Measurements from ENCODE around the gene TFF2.
A peak's percentile ranks its signal among the peaks of the same experiment; 100 is the strongest.

The TFF2 gene

GRCh38 chr21:42352441-42353095 lies 1.8 kb upstream of the TFF2 start:
- H3K4me3 ChIP-seq: no peak overlapping the region
- no peak overlapping the region for H3K27ac ChIP-seq
- DNase-seq (ENCODE audit: low spot score): no peak
- TF ChIP-seq CTCF (IDR thresholded peaks at IDR 0.05): no peak

- no peak overlapping the region for H3K27ac ChIP-seq
- no peak for TF ChIP-seq CTCF (IDR thresholded peaks at IDR 0.05)
- peak; percentile 31 for DNase-seq (ENCODE audit: low spot score)
- no peak overlapping the region for H3K4me3 ChIP-seq
These were observed 1.0 kb upstream of the TFF2 start for GRCh38 chr21:42351626-42352440.

- H3K27ac ChIP-seq: no peak overlapping the region
These were observed 380 bp downstream of the TFF2 start for GRCh38 chr21:42350318-42350910.

GRCh38 chr21:42349420-42350317 lies 1.1 kb downstream of the TFF2 start:
- no peak overlapping the region for H3K4me3 ChIP-seq
- DNase-seq (ENCODE audit: low spot score): peak; percentile 66
- TF ChIP-seq CTCF (IDR thresholded peaks at IDR 0.05): no peak
- no peak overlapping the region for H3K27ac ChIP-seq

More at GRCh38 chr21:42350318-42350910, 380 bp downstream of the TFF2 start:
- H3K4me3 ChIP-seq: no peak overlapping the region
- DNase-seq (ENCODE audit: low spot score): peak; percentile 38
- no peak for TF ChIP-seq CTCF (IDR thresholded peaks at IDR 0.05)

- TF ChIP-seq CTCF (IDR thresholded peaks at IDR 0.05): no peak
- no peak for DNase-seq (ENCODE audit: low spot score)
- Histone ChIP-seq H3K4me3 (no peak overlapping the region), H3K27ac (no peak overlapping the region)
These were observed 2.0 kb downstream of the TFF2 start for GRCh38 chr21:42348762-42349161.

GRCh38 chr21:42347601-42348327 lies 3.0 kb downstream of the TFF2 start:
- no peak overlapping the region for H3K4me3 ChIP-seq
- peak; percentile 68 for DNase-seq (ENCODE audit: low spot score)
- no peak for TF ChIP-seq CTCF (IDR thresholded peaks at IDR 0.05)
- no peak overlapping the region for H3K27ac ChIP-seq

All from coronary artery (tissue), 2 donors.